Transverse colon (tissue), 4 donors: ENCODE results near the gene HCLS1.

ENCODE experiments used
- CTCF ChIP-seq, 5 experiments: fragments of 200-600 bp in 3 of 5; fragments of 450-650 bp in 2 of 5; sonication (generic) in 3 of 5; IDR thresholded peaks; 1 replicate in 2 of 5; 2 replicates in 3 of 5; pipeline ENCODE4 v1.5.1; 2016 to 2017; ENCODE audit warnings: antibody characterized with exemption in 5 of 5, inconsistent platforms in 3 of 5, mild to moderate bottlenecking in 2 of 5, moderate library complexity in 1 of 5
- POLR2AphosphoS5 ChIP-seq, 3 donors: sonication (generic); formaldehyde crosslinking; IDR thresholded peaks; one replicate each; pipeline ENCODE4 v1.6.1; 2016; ENCODE audit warnings: antibody characterized with exemption in 3 of 3

DNA sequence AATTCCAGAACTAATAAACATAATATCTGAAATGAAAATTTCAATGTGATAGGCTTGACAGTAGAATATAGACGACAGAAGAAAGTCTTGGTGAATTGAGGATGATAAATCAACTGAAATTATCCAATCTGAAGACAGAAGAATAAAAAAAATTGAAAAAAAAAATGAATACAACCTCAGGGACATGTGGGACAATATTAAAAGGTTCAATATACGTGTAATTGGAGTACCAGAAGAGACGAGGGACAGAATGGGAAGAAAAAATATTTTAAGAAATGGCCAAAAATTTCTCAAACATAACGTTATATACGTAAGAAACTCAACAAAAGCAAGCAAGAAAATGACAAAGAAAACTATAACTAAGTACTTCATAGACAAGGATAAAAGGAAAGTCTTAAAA, 43.3 kb upstream of the HCLS1 start:
- TF ChIP-seq CTCF (IDR thresholded peaks at IDR 0.05) (no peak), POLR2AphosphoS5 (IDR thresholded peaks at IDR 0.05) (no peak)
